ENCODE results near the gene RBM4B.

RBM4B gene

GRCh38 chr11:66692871-66693331, 15.2 kb upstream of the RBM4B start:
- Histone ChIP-seq H3K79me2 (ENCODE audit: insufficient read depth, low read length) (no peaks in the 10 kb centered on the region), H3K9ac (ENCODE audit: low read length) (no peak overlapping the region), H3K9me3 (ENCODE audit: low read length) (no peaks in the 10 kb centered on the region), H3F3A (ENCODE audit: insufficient read depth, low read length) (no peaks in the 10 kb centered on the region), H3K27me3 (ENCODE audit: insufficient read depth, low read length) (no peaks in the 10 kb centered on the region), H3K4me3 (ENCODE audit: low read depth, low read length, poor library complexity, severe bottlenecking) (no peak overlapping the region), H3K9me2 (ENCODE audit: low read depth, low read length) (no peaks in the 10 kb centered on the region), H3K4me2 (ENCODE audit: low read length) (no peak overlapping the region), H3K27ac (ENCODE audit: low read depth, low read length, poor library complexity, severe bottlenecking) (no peak overlapping the region), H2AFZ (ENCODE audit: low read length) (no peak overlapping the region), H3K4me1 (ENCODE audit: insufficient read depth, low read length, severe bottlenecking) (peaks cover 8% of the 10 kb centered on the region), H3K36me3 (ENCODE audit: insufficient read depth, low read length) (peaks cover 46% of the 10 kb centered on the region), H4K20me1 (ENCODE audit: insufficient read depth, low read length) (no peaks in the 10 kb centered on the region)
- no peak for TF ChIP-seq EZH2 (IDR thresholded peaks at IDR 0.05; ENCODE audit: borderline replicate concordance, low read length)
- TF ChIP-seq, protein P1, sequence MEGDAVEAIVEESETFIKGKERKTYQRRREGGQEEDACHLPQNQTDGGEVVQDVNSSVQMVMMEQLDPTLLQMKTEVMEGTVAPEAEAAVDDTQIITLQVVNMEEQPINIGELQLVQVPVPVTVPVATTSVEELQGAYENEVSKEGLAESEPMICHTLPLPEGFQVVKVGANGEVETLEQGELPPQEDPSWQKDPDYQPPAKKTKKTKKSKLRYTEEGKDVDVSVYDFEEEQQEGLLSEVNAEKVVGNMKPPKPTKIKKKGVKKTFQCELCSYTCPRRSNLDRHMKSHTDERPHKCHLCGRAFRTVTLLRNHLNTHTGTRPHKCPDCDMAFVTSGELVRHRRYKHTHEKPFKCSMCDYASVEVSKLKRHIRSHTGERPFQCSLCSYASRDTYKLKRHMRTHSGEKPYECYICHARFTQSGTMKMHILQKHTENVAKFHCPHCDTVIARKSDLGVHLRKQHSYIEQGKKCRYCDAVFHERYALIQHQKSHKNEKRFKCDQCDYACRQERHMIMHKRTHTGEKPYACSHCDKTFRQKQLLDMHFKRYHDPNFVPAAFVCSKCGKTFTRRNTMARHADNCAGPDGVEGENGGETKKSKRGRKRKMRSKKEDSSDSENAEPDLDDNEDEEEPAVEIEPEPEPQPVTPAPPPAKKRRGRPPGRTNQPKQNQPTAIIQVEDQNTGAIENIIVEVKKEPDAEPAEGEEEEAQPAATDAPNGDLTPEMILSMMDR (IDR thresholded peaks at IDR 0.05; ENCODE audit: low read length), result no peak

- Histone ChIP-seq H3K9me2 (ENCODE audit: low read depth, low read length) (no peaks in the 10 kb centered on the region), H3K9me3 (ENCODE audit: low read length) (no peaks in the 10 kb centered on the region), H4K20me1 (ENCODE audit: insufficient read depth, low read length) (no peaks in the 10 kb centered on the region), H3K9ac (ENCODE audit: low read length) (no peak overlapping the region), H3K27ac (ENCODE audit: low read depth, low read length, poor library complexity, severe bottlenecking) (no peak overlapping the region), H3K4me2 (ENCODE audit: low read length) (no peak overlapping the region), H3F3A (ENCODE audit: insufficient read depth, low read length) (no peaks in the 10 kb centered on the region), H3K36me3 (ENCODE audit: insufficient read depth, low read length) (peaks cover 46% of the 10 kb centered on the region), H2AFZ (ENCODE audit: low read length) (no peak overlapping the region), H3K27me3 (ENCODE audit: insufficient read depth, low read length) (no peaks in the 10 kb centered on the region), H3K4me3 (ENCODE audit: low read depth, low read length, poor library complexity, severe bottlenecking) (no peak overlapping the region), H3K79me2 (ENCODE audit: insufficient read depth, low read length) (no peaks in the 10 kb centered on the region), H3K4me1 (ENCODE audit: insufficient read depth, low read length, severe bottlenecking) (peaks cover 8% of the 10 kb centered on the region)
- no peak for TF ChIP-seq EZH2 (IDR thresholded peaks at IDR 0.05; ENCODE audit: borderline replicate concordance, low read length)
- TF ChIP-seq, protein P1 (IDR thresholded peaks at IDR 0.05; ENCODE audit: low read length), result no peak
These were observed 14.8 kb upstream of the RBM4B start for GRCh38 chr11:66692446-66692845.

GRCh38 chr11:66691311-66691980, 13.8 kb upstream of the RBM4B start:
- H3K9ac ChIP-seq (ENCODE audit: low read length), result no peak overlapping the region
- no peak for TF ChIP-seq EZH2 (IDR thresholded peaks at IDR 0.05; ENCODE audit: borderline replicate concordance, low read length)
- TF ChIP-seq, protein P1 (IDR thresholded peaks at IDR 0.05; ENCODE audit: low read length), result no peak
- H3K27ac ChIP-seq (ENCODE audit: low read depth, low read length, poor library complexity, severe bottlenecking), result no peak overlapping the region
- no peak overlapping the region for H3K4me3 ChIP-seq (ENCODE audit: low read depth, low read length, poor library complexity, severe bottlenecking)
- H4K20me1 ChIP-seq (ENCODE audit: insufficient read depth, low read length), result no peaks in the 10 kb centered on the region
- no peak overlapping the region for H3K4me2 ChIP-seq (ENCODE audit: low read length)
- peaks cover 49% of the 10 kb centered on the region for H3K36me3 ChIP-seq (ENCODE audit: insufficient read depth, low read length)
- peaks cover 6% of the 10 kb centered on the region for H3K4me1 ChIP-seq (ENCODE audit: insufficient read depth, low read length, severe bottlenecking)
- H3K9me3 ChIP-seq (ENCODE audit: low read length), result no peaks in the 10 kb centered on the region
- no peaks in the 10 kb centered on the region for H3F3A ChIP-seq (ENCODE audit: insufficient read depth, low read length)
- no peaks in the 10 kb centered on the region for H3K9me2 ChIP-seq (ENCODE audit: low read depth, low read length)
- no peak overlapping the region for H2AFZ ChIP-seq (ENCODE audit: low read length)
- no peaks in the 10 kb centered on the region for H3K79me2 ChIP-seq (ENCODE audit: insufficient read depth, low read length)
- no peaks in the 10 kb centered on the region for H3K27me3 ChIP-seq (ENCODE audit: insufficient read depth, low read length)

All from OCI-LY1 (cell line).